Astrocyte (in vitro differentiated cells and primary cell): Measurements from ENCODE around the gene TMEM179. TPM values are rescaled to one million over a fixed set of nuclear protein-coding genes. Genes with fewer than 3 reads are reported as not detected.

Experiments used
- DNase-seq: peaks from one replicate; pipeline ENCODE4 v3.0.0-alpha.2; 2010; ENCODE audit warnings: low read depth
- FAIRE-seq: peaks from 2 replicates; lab custom pipeline; 2011; peaks lifted over from hg19 to GRCh38; lab: Jason Lieb, UNC
- H2AFZ ChIP-seq: 2 replicates; pipeline ENCODE4 v1.6.0; 2012; ENCODE audit warnings: low read depth, low read length, inconsistent platforms
- H3K27ac ChIP-seq: 2 replicates; pipeline ENCODE4 v1.5.1; 2011; ENCODE audit warnings: low read depth, low read length, inconsistent platforms
- H3K27me3 ChIP-seq: 2 replicates; pipeline ENCODE4 v1.6.0; 2011; ENCODE audit warnings: low read length, inconsistent platforms; ENCODE audit not compliant: insufficient read depth
- H3K36me3 ChIP-seq: 2 replicates; pipeline ENCODE4 v1.5.1; 2011; ENCODE audit warnings: low read length, inconsistent platforms; ENCODE audit not compliant: insufficient read depth
- H3K4me1 ChIP-seq: 2 replicates; pipeline ENCODE4 v1.5.1; 2011; ENCODE audit warnings: low read length, inconsistent platforms; ENCODE audit not compliant: insufficient read depth
- H3K4me2 ChIP-seq: 2 replicates; pipeline ENCODE4 v1.6.0; 2012; ENCODE audit warnings: low read length, inconsistent platforms
- H3K4me3 ChIP-seq: 2 replicates; pipeline ENCODE4 v1.5.1; 2011; ENCODE audit warnings: low read depth, mild to moderate bottlenecking, low read length, inconsistent platforms; ENCODE audit not compliant: insufficient read depth
- H3K79me2 ChIP-seq: 2 replicates; pipeline ENCODE4 v1.6.0; 2012; ENCODE audit warnings: mild to moderate bottlenecking, low read length, inconsistent platforms; ENCODE audit not compliant: insufficient read depth
- H3K9ac ChIP-seq: 2 replicates; pipeline ENCODE4 v1.6.0; 2012; ENCODE audit warnings: mild to moderate bottlenecking, low read length, inconsistent platforms
- H3K9me3 ChIP-seq: 2 replicates; pipeline ENCODE4 v1.5.1; 2012; ENCODE audit warnings: low read depth, mild to moderate bottlenecking, low read length, inconsistent platforms; ENCODE audit not compliant: insufficient read depth
- H4K20me1 ChIP-seq: 2 replicates; pipeline ENCODE4 v1.6.0; 2012; ENCODE audit warnings: low read length, inconsistent platforms; ENCODE audit not compliant: insufficient read depth
- H3K27ac Mint-ChIP-seq: one replicate; pipeline ENCODE4 v1.8.0; 2021; ENCODE audit warnings: mild to moderate bottlenecking, mixed read lengths; ENCODE audit not compliant: unreplicated experiment
- H3K27me3 Mint-ChIP-seq: one replicate; pipeline ENCODE4 v1.8.0; 2021; ENCODE audit warnings: low read depth, mixed read lengths; ENCODE audit not compliant: unreplicated experiment
- H3K36me3 Mint-ChIP-seq: one replicate; pipeline ENCODE4 v1.8.0; 2021; ENCODE audit warnings: low read depth, mixed read lengths; ENCODE audit not compliant: unreplicated experiment
- H3K4me1 Mint-ChIP-seq: one replicate; pipeline ENCODE4 v1.8.0; 2021; ENCODE audit warnings: low read depth, mixed read lengths; ENCODE audit not compliant: unreplicated experiment
- H3K4me3 Mint-ChIP-seq: one replicate; pipeline ENCODE4 v1.8.0; 2021; ENCODE audit warnings: mild to moderate bottlenecking, moderate library complexity, mixed read lengths; ENCODE audit not compliant: unreplicated experiment
- H3K9me3 Mint-ChIP-seq: one replicate; pipeline ENCODE4 v1.8.0; 2021; ENCODE audit warnings: mild to moderate bottlenecking, mixed read lengths; ENCODE audit not compliant: unreplicated experiment
- CTCF ChIP-seq: IDR thresholded peaks from 2 replicates; pipeline ENCODE4 v1.5.1; 2011; ENCODE audit warnings: low read depth, mild to moderate bottlenecking, inconsistent platforms, low read length, moderate library complexity; ENCODE audit not compliant: insufficient read depth
- EZH2 ChIP-seq: IDR thresholded peaks from 2 replicates; pipeline ENCODE4 v1.6.1; 2012; ENCODE audit warnings: mild to moderate bottlenecking, low read length, inconsistent platforms; ENCODE audit not compliant: insufficient read depth
- total RNA-seq: library from RNA; stranded (reverse); gene quantifications from 2 replicates; pipeline ENCODE4 v1.2.1, GENCODE V29; 2021

Gene TMEM179
- total RNA-seq, 1 donor from 2014 or later = 0.82 TPM

- peaks cover 18% of the 10 kb centered on the region for H3K9me3 Mint-ChIP-seq
- FAIRE-seq = no peak
These were observed 20.4 kb upstream of the TMEM179 start for GRCh38 chr14:104624939-104625338.

DNA sequence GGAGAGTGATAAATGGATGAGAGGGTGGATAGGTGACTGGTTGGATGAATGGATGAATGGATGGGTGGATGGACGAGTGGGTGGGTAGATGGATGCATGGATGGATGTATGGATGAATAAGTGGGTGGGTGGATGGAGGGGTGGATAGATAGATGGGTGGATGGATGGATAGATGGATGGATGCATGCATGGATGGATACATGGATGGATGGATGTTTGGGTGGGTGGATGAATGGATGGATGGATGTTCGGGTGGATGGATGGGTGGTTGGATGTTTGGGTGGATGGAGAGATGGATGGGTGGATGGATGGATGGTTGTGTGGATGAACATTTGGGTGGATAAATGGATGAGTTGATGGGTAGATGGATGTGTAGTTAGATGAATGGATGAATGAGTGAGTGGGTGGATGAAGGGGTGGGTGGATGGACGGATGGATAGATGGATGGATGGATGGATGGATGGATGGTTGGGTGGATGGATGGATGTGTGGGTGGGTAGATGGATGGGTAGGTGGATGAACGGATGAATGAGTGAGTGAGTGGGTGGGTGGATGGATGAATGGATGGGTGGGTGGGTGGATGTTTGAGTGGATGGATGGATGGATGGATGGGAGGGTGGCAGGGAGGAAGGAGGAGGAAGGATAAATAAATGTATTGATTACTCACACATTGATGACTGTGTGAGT, 9.7 kb upstream of the TMEM179 start:
- H3K9me3 ChIP-seq = no peaks in the 10 kb centered on the region
- peaks cover 2% of the 10 kb centered on the region for H3K9me3 Mint-ChIP-seq
- no peak overlapping the region for H3K9ac ChIP-seq
- H3K79me2 ChIP-seq = no peaks in the 10 kb centered on the region
- no peaks in the 10 kb centered on the region for H3K4me1 ChIP-seq
- no peak overlapping the region for H3K4me3 ChIP-seq
- peaks cover 65% of the 10 kb centered on the region for H3K27me3 Mint-ChIP-seq
- H4K20me1 ChIP-seq = no peaks in the 10 kb centered on the region
- no peak overlapping the region for H2AFZ ChIP-seq
- H3K4me2 ChIP-seq = no peak overlapping the region
- no peak overlapping the region for H3K4me3 Mint-ChIP-seq
- no peak for DNase-seq
- no peaks in the 10 kb centered on the region for H3K36me3 ChIP-seq
- no peaks in the 10 kb centered on the region for H3K27me3 ChIP-seq
- FAIRE-seq = no peak
- no peak overlapping the region for H3K27ac ChIP-seq
- no peak for TF ChIP-seq CTCF
- H3K4me1 Mint-ChIP-seq = no peaks in the 10 kb centered on the region
- no peaks in the 10 kb centered on the region for H3K36me3 Mint-ChIP-seq
- H3K27ac Mint-ChIP-seq = no peak overlapping the region

More at GRCh38 chr14:104624939-104625338, 20.4 kb upstream of the TMEM179 start:
- H3K79me2 ChIP-seq = no peaks in the 10 kb centered on the region
- Mint-ChIP-seq H3K27me3 (peaks cover 33% of the 10 kb centered on the region), H3K4me1 (no peaks in the 10 kb centered on the region), H3K27ac (no peak overlapping the region), H3K36me3 (no peaks in the 10 kb centered on the region), H3K4me3 (no peak overlapping the region)
- DNase-seq = no peak
- H3K27ac ChIP-seq = no peak overlapping the region
- H3K4me1 ChIP-seq = no peaks in the 10 kb centered on the region
- no peak overlapping the region for H3K9ac ChIP-seq
- no peak overlapping the region for H2AFZ ChIP-seq
- H3K27me3 ChIP-seq = peaks cover 7% of the 10 kb centered on the region
- no peak for TF ChIP-seq CTCF
- no peak overlapping the region for H3K4me2 ChIP-seq
- H3K4me3 ChIP-seq = no peak overlapping the region
- no peaks in the 10 kb centered on the region for H3K36me3 ChIP-seq
- H4K20me1 ChIP-seq = no peaks in the 10 kb centered on the region
- H3K9me3 ChIP-seq = no peaks in the 10 kb centered on the region

DNA sequence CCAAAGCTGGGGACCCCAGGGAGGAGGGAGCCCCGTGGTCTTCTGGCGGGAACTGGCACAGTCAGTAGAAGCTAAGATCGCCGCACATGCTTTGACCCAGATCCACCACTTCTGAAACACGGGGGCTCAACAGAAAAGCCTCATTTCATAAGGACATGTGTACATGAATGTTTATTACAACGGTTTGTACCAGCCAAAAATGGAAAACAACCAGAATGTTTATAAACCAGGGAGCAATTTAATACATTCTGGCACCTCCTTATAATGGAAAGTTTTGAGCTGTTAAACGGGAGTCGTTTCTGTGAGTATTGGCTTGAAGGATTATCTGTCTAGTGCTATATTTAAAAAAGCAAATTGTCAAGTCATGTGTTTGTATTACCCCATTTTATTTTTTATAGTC, 7.3 kb upstream of the TMEM179 start:
- Mint-ChIP-seq H3K27me3 (peaks cover 67% of the 10 kb centered on the region), H3K4me1 (no peaks in the 10 kb centered on the region), H3K36me3 (no peaks in the 10 kb centered on the region), H3K4me3 (no peak overlapping the region), H3K27ac (no peak overlapping the region), H3K9me3 (peaks cover 2% of the 10 kb centered on the region)
- DNase-seq = no peak
- Histone ChIP-seq H4K20me1 (no peaks in the 10 kb centered on the region), H3K4me3 (no peak overlapping the region), H3K27ac (no peak overlapping the region), H3K27me3 (peaks cover 1% of the 10 kb centered on the region), H3K9me3 (no peaks in the 10 kb centered on the region), H3K36me3 (no peaks in the 10 kb centered on the region), H3K4me2 (no peak overlapping the region), H3K9ac (no peak overlapping the region), H3K4me1 (no peaks in the 10 kb centered on the region), H3K79me2 (no peaks in the 10 kb centered on the region), H2AFZ (no peak overlapping the region)
- TF ChIP-seq EZH2 (no peak), CTCF (no peak)
- no peak for FAIRE-seq
